IgD-negative memory B cell (primary cell): ENCODE measurements around the gene TMPRSS9. TPM values are rescaled to one million over a fixed set of nuclear protein-coding genes. Genes with fewer than 3 reads are reported as not detected.
"Not testable (repeated sequence)": the region's sequence is repeated elsewhere in the genome, so short reads cannot be mapped to it uniquely, and the experiment has no call there.

Source experiments
- H3K27ac Mint-ChIP-seq, 3 donors: one replicate each; pipeline ENCODE4 v1.8.0; 2020 to 2022; ENCODE audit warnings: mild to moderate bottlenecking in 3 of 3, mixed read lengths in 3 of 3, moderate library complexity in 1 of 3
- H3K27me3 Mint-ChIP-seq: one replicate; pipeline ENCODE4 v1.8.0; 2021; ENCODE audit warnings: mixed read lengths
- H3K36me3 Mint-ChIP-seq: one replicate; pipeline ENCODE4 v1.8.0; 2020; ENCODE audit warnings: mild to moderate bottlenecking, mixed read lengths
- H3K4me1 Mint-ChIP-seq, 3 donors: one replicate each; pipeline ENCODE4 v1.8.0; 2020 to 2022; ENCODE audit warnings: mixed read lengths in 3 of 3, mild to moderate bottlenecking in 1 of 3
- H3K4me3 Mint-ChIP-seq, 4 donors: one replicate each; pipeline ENCODE4 v1.8.0; 2020 to 2022; ENCODE audit warnings: mild to moderate bottlenecking in 4 of 4, mixed read lengths in 4 of 4, moderate library complexity in 3 of 4
- H3K9me3 Mint-ChIP-seq, 3 donors: one replicate each; pipeline ENCODE4 v1.8.0; 2020 to 2021; ENCODE audit warnings: mixed read lengths in 3 of 3, mild to moderate bottlenecking in 1 of 3
- polyA plus RNA-seq: library from polyadenylated mRNA; unstranded; fragments of 300-500 nt; fragmentation: Illumina TruSeq; gene quantifications from one replicate; pipeline ENCODE4 v1.2.3, GENCODE V29; 2021

Gene TMPRSS9
- polyA plus RNA-seq, 1 donor from 2014 or later, result not detected

DNA sequence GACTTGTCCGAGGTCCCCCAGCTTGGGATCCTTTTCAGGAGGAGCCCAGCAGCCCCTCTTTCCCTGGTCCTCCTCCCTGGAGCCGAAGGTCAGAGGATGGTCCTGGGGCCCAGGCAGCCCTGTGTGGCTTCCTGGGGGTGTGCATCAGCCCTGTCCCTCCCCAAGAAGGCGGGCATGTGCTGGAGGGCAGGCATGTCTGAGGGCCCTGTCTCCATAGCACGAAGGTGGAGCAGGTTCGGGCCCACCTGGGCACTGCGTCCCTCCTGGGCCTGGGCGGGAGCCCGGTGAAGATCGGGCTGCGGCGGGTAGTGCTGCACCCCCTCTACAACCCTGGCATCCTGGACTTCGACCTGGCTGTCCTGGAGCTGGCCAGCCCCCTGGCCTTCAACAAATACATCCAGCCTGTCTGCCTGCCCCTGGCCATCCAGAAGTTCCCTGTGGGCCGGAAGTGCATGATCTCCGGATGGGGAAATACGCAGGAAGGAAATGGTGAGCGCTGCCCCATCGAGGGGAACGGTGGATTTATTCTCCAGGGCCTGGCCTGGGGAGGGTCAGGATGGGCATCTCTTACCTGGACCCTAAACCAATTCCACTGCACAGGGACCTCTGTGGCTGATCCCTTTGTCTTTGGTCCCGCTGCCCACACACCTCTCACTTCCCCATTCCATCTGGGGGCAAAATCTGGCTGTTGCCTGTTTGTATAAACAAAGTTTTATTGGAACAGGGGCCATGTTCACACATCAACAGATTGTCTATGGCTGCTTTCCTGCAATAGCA is 56.4 kb downstream of the TMPRSS9 start:
- Mint-ChIP-seq H3K27ac (peak overlapping the region in 1 of 3 donors; percentile 53), H3K9me3 (peaks cover 0 to 1% (median 0%) of the 10 kb centered on the region in 3 donors)

DNA sequence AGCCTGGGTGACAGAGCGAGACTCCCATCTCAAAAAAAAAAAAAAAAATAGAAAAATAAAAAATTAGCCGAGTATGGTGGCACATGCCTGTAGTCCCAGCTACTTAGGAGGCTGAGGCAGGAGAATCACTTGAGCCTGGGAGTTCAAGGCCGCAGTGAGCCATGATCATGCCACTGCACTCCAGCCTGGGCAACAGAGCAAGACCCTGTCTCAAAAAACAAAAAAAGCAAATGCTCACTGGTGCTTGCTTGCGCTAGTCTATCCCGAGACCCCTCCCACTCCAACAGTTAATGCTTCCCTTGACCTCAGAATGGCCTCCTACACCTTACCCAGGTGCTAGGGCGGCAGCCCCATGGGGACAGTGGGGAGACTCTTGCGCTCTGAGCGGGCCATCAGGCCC is 57.4 kb downstream of the TMPRSS9 start:
- H3K36me3 Mint-ChIP-seq, H3K27me3 Mint-ChIP-seq, H3K4me3 Mint-ChIP-seq, H3K4me1 Mint-ChIP-seq, H3K9me3 Mint-ChIP-seq: not testable (repeated sequence)
- H3K27ac Mint-ChIP-seq, result peak overlapping the region in 1 of 3 donors; percentile 73

More for the DNA sequence above, 56.4 kb downstream of the TMPRSS9 start:
- no peaks in the 10 kb centered on the region for H3K27me3 Mint-ChIP-seq
- H3K4me3 Mint-ChIP-seq, result no peak overlapping the region
- H3K4me1 Mint-ChIP-seq, result peaks cover 0 to 3% (median 0%) of the 10 kb centered on the region in 3 donors
- peaks cover 1% of the 10 kb centered on the region for H3K36me3 Mint-ChIP-seq

DNA sequence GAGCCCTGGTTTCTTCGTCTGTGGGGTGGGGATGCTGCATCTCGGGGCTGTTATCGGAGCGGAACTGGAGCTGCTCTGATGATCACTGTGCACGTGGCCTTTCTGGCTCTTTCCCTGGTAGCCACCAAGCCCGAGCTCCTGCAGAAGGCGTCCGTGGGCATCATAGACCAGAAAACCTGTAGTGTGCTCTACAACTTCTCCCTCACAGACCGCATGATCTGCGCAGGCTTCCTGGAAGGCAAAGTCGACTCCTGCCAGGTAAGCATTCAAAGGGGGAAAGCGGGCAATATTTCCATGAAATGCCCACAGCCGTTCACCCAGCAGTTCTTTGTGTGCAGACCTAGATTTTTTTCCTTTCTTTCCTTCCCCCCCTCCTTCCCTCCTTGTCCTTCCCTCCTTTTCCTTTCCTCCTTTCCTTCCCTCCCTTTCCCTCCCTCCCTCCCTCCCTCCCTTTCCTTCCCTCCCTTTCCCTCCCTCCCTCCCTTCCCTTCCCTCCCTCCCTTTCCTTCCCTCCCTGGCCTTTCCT is 57.9 kb downstream of the TMPRSS9 start:
- no peaks in the 10 kb centered on the region for H3K4me1 Mint-ChIP-seq
- H3K27ac Mint-ChIP-seq, result no peak overlapping the region
- no peak overlapping the region for H3K4me3 Mint-ChIP-seq
- H3K36me3 Mint-ChIP-seq, result peaks cover 1% of the 10 kb centered on the region
- no peaks in the 10 kb centered on the region for H3K27me3 Mint-ChIP-seq
- no peaks in the 10 kb centered on the region for H3K9me3 Mint-ChIP-seq

DNA sequence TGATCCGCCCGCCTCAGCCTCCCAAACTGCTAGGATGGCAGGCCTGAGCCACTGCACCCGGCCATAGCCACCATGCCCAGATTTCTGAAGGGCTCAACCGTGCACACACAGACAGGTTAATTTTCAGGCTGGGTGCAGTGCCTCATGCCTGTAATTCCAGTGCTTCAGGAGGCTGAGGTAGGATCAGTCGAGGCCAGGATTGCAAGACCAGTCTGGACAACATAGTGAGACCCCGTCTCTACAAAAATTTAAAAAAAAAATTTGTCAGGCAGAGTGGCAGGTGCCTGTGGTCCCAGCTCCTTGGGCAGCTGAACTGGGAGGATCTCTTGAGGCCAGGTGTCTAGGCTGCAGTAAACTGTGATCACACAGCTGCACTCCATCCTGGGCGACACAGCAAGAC is 59.7 kb downstream of the TMPRSS9 start:
- Mint-ChIP-seq H3K9me3 (no peaks in the 10 kb centered on the region), H3K36me3 (peaks cover 1% of the 10 kb centered on the region), H3K4me3 (no peak overlapping the region), H3K27ac (no peak overlapping the region), H3K4me1 (peaks cover 0 to 1% (median 0%) of the 10 kb centered on the region in 3 donors), H3K27me3 (no peaks in the 10 kb centered on the region)

DNA sequence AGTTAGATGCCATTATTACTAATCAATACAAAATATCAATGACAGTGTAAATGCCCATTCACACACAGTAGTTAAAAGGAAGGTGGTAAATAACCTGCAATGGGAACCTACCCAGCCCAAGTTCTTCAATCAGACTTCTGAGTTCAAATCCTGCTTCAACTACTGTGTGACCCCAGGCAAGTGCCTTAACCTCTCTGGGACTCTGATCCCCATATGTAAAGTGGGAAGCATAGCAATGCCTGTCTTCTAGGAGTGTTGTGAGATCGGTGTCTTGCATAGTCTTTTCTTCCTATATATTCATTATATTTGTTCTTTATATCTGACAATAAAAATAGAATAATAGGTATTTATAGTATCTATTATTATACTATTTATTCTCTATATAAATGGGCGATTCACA is 60.4 kb downstream of the TMPRSS9 start:
- Mint-ChIP-seq H3K27ac (no peak overlapping the region), H3K4me3 (no peak overlapping the region), H3K9me3 (no peaks in the 10 kb centered on the region), H3K27me3 (no peaks in the 10 kb centered on the region), H3K4me1 (peaks cover 0 to 1% (median 0%) of the 10 kb centered on the region in 3 donors), H3K36me3 (peaks cover 1% of the 10 kb centered on the region)

DNA sequence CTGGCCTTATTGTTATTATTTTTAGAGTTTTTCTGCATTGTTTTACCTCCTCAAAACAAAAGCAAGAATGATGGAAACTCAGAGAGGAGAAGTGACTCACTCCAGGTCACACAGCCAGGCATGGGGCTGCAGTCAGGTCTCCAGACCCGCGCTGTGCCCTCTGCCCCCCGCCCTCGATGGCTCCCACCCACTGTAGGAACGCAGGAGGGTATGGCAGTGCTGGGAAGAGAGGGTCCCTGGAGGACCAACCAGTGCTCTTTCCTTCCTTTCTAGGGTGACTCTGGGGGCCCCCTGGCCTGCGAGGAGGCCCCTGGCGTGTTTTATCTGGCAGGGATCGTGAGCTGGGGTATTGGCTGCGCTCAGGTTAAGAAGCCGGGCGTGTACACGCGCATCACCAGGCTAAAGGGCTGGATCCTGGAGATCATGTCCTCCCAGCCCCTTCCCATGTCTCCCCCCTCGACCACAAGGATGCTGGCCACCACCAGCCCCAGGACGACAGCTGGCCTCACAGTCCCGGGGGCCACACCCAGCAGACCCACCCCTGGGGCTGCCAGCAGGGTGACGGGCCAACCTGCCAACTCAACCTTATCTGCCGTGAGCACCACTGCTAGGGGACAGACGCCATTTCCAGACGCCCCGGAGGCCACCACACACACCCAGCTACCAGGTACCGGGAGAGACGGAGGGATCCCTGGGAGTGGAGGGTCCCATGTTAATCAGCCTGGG is 61.7 kb downstream of the TMPRSS9 start:
- Mint-ChIP-seq H3K4me1 (peaks cover 0 to 4% (median 2%) of the 10 kb centered on the region in 3 donors), H3K27me3 (no peaks in the 10 kb centered on the region), H3K9me3 (no peaks in the 10 kb centered on the region), H3K27ac (no peak overlapping the region), H3K36me3 (peaks cover 1% of the 10 kb centered on the region), H3K4me3 (no peak overlapping the region)

DNA sequence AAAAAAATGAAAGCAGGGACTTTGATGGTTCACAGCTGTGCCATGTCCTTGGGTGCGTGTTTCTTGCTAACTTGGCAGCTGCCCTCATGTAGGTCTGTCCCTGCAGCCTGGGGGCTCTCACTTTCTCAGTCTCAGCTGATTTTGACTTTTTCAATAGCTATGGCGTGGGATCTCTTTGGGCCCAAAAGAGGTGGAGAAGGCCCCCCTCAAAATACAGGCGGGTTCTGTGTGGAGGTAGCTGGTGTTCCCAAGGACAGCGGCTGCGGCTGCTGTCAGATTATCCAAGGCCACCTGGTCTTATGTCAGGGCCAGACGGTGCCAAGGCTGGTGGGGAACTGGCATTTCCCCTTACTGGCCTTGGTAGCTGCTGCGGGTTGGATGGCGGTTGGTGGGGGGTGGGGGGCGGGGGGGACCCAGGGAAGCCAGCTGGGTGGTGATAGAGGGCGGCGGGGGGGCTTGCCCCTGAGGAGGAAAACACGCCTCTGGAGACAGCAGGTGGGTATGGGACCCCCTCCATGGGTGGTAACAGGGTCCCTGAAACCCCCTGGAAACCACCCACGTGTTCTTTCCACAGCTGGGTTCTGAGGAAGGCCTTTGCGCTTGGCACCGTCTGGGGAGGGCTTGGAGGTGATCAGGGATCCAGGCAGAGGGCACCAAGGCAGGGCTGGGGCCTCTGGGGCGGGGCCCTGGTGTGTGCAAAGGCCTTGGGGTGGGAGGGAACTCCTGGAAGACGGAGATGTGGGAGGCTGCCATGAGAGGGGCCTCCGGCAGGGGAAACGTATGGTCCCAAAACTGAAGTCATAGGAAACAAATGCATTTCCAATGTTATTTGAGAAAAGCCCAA is 63.2 kb downstream of the TMPRSS9 start:
- peak overlapping the region in 1 of 3 donors; percentile 68 for H3K27ac Mint-ChIP-seq
- no peaks in the 10 kb centered on the region for H3K9me3 Mint-ChIP-seq
- H3K4me3 Mint-ChIP-seq, result no peak overlapping the region
- H3K4me1 Mint-ChIP-seq, result peaks cover 6 to 9% (median 7%) of the 10 kb centered on the region in 3 donors
- H3K27me3 Mint-ChIP-seq, result no peaks in the 10 kb centered on the region
- no peaks in the 10 kb centered on the region for H3K36me3 Mint-ChIP-seq

DNA sequence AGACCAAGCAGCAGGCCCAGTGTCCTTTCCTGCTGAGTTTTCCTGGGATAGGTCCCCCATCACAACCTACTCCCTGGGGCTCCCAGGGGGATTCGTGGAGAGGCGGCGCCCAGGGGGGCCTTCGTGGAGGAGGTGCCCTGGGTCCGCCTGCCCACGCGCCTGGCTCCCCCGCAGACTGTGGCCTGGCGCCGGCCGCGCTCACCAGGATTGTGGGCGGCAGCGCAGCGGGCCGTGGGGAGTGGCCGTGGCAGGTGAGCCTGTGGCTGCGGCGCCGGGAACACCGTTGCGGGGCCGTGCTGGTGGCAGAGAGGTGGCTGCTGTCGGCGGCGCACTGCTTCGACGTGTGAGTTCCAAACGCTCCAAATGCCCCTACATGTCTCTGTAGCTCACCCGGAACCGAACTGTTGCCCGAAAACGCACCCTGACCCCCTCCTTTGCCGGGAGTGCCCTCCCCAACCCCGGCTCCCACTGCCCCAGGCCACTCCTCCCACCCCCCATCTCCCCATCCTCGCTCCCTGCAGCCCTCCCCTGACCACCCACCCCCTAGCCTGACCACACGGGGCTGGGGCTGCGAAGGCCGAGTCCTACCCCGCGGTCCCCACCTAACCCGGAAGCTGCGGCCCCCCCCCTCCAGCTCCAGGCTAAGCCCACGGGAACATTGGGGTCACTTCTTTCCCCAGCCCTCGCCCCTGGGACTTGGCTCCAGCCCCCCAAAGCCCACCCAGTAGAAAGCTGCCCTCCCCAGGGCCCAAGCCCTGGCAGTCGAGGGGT is 64.0 kb downstream of the TMPRSS9 start:
- H3K4me3 Mint-ChIP-seq, result peak overlapping the region in 1 of 4 donors; percentile 40

DNA sequence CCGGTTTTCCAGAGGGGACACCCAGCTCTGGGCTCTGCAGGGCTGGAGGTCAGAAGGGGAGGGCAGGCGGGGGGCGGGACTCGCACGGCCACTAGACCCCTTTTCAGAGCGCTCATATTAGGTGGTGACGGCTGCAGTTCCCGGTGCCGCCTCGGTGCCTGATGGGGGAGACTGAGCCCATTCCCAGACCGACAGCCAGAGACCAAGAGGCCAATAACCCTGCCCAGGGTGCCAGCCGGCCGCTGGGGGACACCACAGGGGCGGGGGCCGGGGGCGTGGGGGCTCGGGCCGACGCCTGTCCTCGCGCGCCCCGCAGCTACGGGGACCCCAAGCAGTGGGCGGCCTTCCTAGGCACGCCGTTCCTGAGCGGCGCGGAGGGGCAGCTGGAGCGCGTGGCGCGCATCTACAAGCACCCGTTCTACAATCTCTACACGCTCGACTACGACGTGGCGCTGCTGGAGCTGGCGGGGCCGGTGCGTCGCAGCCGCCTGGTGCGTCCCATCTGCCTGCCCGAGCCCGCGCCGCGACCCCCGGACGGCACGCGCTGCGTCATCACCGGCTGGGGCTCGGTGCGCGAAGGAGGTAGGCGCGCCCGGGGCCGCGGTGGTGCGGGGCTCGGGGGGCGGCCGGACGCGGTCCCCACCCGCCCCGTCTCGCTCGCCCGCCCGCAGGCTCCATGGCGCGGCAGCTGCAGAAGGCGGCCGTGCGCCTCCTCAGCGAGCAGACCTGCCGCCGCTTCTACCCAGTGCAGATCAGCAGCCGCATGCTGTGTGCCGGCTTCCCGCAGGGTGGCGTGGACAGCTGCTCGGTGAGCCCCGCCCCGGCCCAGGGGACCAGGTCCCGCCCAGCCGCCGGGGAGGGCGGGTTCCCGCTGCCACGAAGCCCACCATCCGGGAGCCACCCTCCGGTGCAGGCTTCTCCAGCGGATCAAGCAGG is 64.9 kb downstream of the TMPRSS9 start:
- Mint-ChIP-seq H3K4me1 (peaks cover 6 to 9% (median 7%) of the 10 kb centered on the region in 3 donors), H3K9me3 (no peaks in the 10 kb centered on the region), H3K4me3 (no peak overlapping the region), H3K27me3 (no peaks in the 10 kb centered on the region), H3K36me3 (no peaks in the 10 kb centered on the region), H3K27ac (no peak overlapping the region)

More for the DNA sequence above, 64.0 kb downstream of the TMPRSS9 start:
- Mint-ChIP-seq H3K36me3 (no peaks in the 10 kb centered on the region), H3K27ac (peak overlapping the region in 1 of 3 donors; percentile 68), H3K9me3 (no peaks in the 10 kb centered on the region), H3K27me3 (no peaks in the 10 kb centered on the region), H3K4me1 (peaks cover 6 to 9% (median 7%) of the 10 kb centered on the region in 3 donors)

DNA sequence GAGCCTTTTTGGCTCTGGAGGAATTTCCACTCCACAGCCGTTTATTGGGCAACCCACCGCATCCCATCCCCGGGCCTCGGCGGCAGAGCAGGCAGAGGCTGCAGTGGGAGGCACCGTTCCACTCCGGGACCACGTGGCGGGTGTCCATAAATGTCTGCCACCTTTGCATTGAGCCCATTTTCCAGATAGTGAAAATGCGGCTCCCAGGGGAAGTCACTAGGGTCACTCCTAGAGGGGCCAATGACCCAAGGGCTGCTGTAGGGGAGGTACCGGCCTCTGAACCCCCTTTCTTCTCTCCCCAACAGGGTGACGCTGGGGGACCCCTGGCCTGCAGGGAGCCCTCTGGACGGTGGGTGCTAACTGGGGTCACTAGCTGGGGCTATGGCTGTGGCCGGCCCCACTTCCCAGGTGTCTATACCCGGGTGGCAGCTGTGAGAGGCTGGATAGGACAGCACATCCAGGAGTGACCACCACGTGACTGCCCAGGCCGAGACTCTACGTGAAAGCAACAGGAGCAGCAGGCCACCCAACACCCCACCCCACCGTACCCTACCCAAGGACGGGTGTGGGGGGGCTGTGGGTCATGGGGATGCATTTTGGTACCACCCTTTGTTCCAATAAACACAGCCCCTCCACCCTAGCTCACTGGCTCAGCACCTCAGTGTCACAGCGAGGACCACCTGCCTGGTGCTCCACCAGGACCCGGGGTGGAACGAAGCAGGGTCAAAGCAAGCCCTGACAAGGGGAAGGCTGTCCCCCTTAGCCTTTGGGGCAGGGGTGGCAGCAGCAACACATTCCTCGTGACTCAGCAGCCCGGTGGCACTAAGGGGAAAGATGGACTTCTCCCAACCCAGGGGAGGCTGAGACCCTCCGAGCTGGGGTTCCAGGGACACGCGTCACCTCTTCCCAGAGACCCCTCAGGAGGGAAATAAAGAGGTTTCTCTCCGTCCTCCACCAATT is 65.8 kb downstream of the TMPRSS9 start:
- peak overlapping the region; percentile 92 to 99 (median 94) for H3K4me3 Mint-ChIP-seq

DNA sequence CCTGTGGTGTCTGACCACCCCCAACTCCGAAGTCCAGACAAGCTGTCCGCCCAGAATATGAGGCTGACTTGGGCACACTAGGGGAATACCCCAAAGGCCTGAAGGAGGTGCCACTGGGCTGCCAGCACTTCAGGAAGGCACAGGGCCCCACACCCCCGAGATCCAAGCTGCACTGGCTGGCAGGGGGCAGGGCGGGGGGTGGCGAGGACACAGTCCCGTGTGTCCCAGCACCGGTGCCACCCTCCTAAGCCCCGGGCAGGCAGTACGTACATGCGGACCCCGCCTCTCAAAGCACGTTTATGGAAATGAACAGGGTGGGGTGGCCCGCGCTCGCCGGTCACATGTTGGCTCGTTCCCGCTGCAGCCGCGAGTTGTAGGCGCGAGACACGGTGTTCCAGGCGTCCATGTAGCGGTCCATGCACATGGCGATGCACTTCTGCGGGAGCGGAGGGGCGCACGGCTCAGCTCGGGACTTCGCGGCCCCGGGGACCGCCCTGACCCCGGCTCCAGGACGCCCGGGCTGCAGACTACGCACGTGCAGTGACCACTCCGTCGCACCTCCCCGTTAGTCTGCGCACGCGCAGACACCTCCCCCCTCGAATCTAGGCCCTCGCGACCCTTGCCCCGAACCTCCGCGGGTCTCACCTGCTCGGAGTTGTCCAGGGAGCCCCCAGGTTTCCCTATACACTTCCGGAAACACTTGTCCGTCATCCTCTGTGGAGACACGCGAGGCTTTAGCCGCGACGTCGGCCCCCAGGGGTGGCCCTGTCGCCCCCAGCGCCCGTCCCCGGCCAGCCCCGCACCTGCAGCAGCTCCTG is 66.8 kb downstream of the TMPRSS9 start:
- Mint-ChIP-seq H3K9me3 (no peaks in the 10 kb centered on the region), H3K27me3 (no peaks in the 10 kb centered on the region), H3K27ac (peak overlapping the region; percentile 96 to 98 (median 98)), H3K4me3 (peak overlapping the region; percentile 92 to 99 (median 94)), H3K4me1 (peaks cover 6 to 9% (median 7%) of the 10 kb centered on the region in 3 donors), H3K36me3 (no peaks in the 10 kb centered on the region)

More for the DNA sequence above, 65.8 kb downstream of the TMPRSS9 start:
- no peaks in the 10 kb centered on the region for H3K27me3 Mint-ChIP-seq
- H3K4me1 Mint-ChIP-seq, result peaks cover 6 to 9% (median 7%) of the 10 kb centered on the region in 3 donors
- H3K9me3 Mint-ChIP-seq, result no peaks in the 10 kb centered on the region
- H3K27ac Mint-ChIP-seq, result peak overlapping the region in 2 of 3 donors; percentile 48 to 96
- no peaks in the 10 kb centered on the region for H3K36me3 Mint-ChIP-seq
